ENCODE measurements around the gene MKI67. TPM values are rescaled to one million over a fixed set of nuclear protein-coding genes. Genes with fewer than 3 reads are reported as not detected.

MKI67 gene
- total RNA-seq, 1 experiment from 2014 or later = 151 TPM

DNA sequence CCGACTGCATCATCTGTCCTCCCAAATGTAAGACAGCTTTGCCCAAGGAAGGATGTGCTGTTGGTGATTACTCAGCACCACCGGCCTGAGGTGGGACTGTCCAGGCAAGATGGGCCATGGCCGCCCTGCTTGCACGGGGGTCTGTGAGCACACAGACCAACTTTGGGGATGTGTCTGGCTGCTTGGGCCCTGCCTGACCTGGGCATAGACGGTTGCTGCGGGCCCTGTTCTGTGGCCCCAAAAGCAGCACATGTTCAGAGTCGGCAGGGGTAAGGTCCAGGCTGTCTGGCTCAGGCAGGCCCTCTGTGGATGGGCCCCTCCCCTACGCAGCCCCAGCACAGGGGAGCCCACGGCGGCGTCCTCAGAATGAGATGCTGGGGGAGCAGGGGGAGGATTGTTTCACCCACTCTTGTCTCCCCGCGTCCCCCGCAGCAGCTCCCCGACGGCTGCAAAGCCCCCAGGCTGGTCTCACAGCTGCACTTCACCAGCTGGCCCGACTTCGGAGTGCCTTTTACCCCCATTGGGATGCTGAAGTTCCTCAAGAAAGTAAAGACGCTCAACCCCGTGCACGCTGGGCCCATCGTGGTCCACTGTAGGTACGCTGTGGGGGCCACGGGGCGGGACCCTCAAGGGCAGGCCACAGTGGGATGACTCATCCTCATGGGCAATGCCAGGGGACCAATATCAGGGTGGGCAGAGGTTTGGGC, 58.4 kb downstream of the MKI67 start:
- Histone ChIP-seq H3K27ac (ENCODE audit: low read length) (no peak overlapping the region), H3K4me1 (ENCODE audit: control insufficient read depth, insufficient read depth, low read length) (peaks cover 4% of the 10 kb centered on the region; the same call in 1 of the 2 replicates), H3K9me3 (ENCODE audit: control insufficient read depth, insufficient read depth, low read depth, low read length) (no peaks in the 10 kb centered on the region), H3K27me3 (ENCODE audit: control insufficient read depth, insufficient read depth, low read length) (no peaks in the 10 kb centered on the region), H3K4me3 (ENCODE audit: low read depth in 2 of 2, low read length in 2 of 2) (no peak overlapping the region), H3K36me3 (ENCODE audit: control insufficient read depth, insufficient read depth, low read length) (no peaks in the 10 kb centered on the region)
- intact Hi-C loops (cut with micrococcal nuclease; ENCODE audit: unreplicated experiment) = loop anchor here (5.0 kb wide), 1 partner anchor 351 kb away; no protein-coding TSS in a partner anchor
- DNase-seq (ENCODE audit: low read depth, low spot score) = no peak
- POLR2A ChIA-PET = no interaction called here
- TF ChIP-seq, protein P1, sequence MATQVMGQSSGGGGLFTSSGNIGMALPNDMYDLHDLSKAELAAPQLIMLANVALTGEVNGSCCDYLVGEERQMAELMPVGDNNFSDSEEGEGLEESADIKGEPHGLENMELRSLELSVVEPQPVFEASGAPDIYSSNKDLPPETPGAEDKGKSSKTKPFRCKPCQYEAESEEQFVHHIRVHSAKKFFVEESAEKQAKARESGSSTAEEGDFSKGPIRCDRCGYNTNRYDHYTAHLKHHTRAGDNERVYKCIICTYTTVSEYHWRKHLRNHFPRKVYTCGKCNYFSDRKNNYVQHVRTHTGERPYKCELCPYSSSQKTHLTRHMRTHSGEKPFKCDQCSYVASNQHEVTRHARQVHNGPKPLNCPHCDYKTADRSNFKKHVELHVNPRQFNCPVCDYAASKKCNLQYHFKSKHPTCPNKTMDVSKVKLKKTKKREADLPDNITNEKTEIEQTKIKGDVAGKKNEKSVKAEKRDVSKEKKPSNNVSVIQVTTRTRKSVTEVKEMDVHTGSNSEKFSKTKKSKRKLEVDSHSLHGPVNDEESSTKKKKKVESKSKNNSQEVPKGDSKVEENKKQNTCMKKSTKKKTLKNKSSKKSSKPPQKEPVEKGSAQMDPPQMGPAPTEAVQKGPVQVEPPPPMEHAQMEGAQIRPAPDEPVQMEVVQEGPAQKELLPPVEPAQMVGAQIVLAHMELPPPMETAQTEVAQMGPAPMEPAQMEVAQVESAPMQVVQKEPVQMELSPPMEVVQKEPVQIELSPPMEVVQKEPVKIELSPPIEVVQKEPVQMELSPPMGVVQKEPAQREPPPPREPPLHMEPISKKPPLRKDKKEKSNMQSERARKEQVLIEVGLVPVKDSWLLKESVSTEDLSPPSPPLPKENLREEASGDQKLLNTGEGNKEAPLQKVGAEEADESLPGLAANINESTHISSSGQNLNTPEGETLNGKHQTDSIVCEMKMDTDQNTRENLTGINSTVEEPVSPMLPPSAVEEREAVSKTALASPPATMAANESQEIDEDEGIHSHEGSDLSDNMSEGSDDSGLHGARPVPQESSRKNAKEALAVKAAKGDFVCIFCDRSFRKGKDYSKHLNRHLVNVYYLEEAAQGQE (IDR thresholded peaks at IDR 0.05; ENCODE audit: insufficient read depth in 1 of 2, low read depth in 2 of 2, low read length in 1 of 2) = no peak
- CTCF ChIA-PET = no interaction called here
- in situ Hi-C loops (cut with HindIII; ENCODE audit: low pct_unique_long_range_greater_than_20kb, low sequenced_read_pairs) = no loop called here
- no TSS peak for BruUV-seq (replicated peaks)
- ATAC-seq = no peak

DNA sequence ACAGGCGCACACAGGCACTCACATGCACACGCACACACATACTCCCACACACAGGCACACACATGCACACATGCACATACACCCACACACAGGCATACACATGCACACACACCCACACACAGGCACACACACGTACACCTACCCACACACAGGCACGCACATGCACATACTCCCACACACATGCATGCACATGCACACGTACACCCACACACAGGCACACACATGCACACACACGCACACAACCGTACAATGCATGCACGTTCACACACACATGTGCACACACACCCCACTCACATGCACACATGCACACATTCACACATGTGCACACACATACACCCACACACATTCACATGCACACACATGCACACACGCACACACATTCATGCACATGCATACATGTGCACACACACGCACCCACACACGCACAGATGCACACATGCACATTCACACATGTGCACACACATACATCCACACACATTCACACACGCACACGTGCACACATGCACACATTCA, 59.3 kb downstream of the MKI67 start:
- Histone ChIP-seq H3K4me3 (ENCODE audit: low read depth in 2 of 2, low read length in 2 of 2) (no peak overlapping the region), H3K36me3 (ENCODE audit: control insufficient read depth, insufficient read depth, low read length) (no peaks in the 10 kb centered on the region), H3K4me1 (ENCODE audit: control insufficient read depth, insufficient read depth, low read length) (peaks cover 4% of the 10 kb centered on the region; the same call in 1 of the 2 replicates), H3K27ac (ENCODE audit: low read length) (no peak overlapping the region), H3K27me3 (ENCODE audit: control insufficient read depth, insufficient read depth, low read length) (no peaks in the 10 kb centered on the region), H3K9me3 (ENCODE audit: control insufficient read depth, insufficient read depth, low read depth, low read length) (no peaks in the 10 kb centered on the region)
- ATAC-seq = no peak
- in situ Hi-C loops (cut with HindIII; ENCODE audit: low pct_unique_long_range_greater_than_20kb, low sequenced_read_pairs) = no loop called here
- POLR2A ChIA-PET = no interaction called here
- no TSS peak for BruUV-seq (replicated peaks)
- TF ChIP-seq, protein P1 (IDR thresholded peaks at IDR 0.05; ENCODE audit: insufficient read depth in 1 of 2, low read depth in 2 of 2, low read length in 1 of 2) = no peak
- TF ChIP-seq TCF7L2 (IDR thresholded peaks at IDR 0.05; ENCODE audit: low read depth, low read length) = no peak
- no peak for TF ChIP-seq SIN3A (IDR thresholded peaks at IDR 0.05; ENCODE audit: borderline replicate concordance, insufficient read depth, low read depth, low read length)
- TF ChIP-seq, protein P2, sequence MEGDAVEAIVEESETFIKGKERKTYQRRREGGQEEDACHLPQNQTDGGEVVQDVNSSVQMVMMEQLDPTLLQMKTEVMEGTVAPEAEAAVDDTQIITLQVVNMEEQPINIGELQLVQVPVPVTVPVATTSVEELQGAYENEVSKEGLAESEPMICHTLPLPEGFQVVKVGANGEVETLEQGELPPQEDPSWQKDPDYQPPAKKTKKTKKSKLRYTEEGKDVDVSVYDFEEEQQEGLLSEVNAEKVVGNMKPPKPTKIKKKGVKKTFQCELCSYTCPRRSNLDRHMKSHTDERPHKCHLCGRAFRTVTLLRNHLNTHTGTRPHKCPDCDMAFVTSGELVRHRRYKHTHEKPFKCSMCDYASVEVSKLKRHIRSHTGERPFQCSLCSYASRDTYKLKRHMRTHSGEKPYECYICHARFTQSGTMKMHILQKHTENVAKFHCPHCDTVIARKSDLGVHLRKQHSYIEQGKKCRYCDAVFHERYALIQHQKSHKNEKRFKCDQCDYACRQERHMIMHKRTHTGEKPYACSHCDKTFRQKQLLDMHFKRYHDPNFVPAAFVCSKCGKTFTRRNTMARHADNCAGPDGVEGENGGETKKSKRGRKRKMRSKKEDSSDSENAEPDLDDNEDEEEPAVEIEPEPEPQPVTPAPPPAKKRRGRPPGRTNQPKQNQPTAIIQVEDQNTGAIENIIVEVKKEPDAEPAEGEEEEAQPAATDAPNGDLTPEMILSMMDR (IDR thresholded peaks at IDR 0.05) = no peak
- TF ChIP-seq POLR2AphosphoS5 (IDR thresholded peaks at IDR 0.05; ENCODE audit: low read depth, low read length) = no peak
- CTCF ChIA-PET = no interaction called here
- intact Hi-C loops (cut with micrococcal nuclease; ENCODE audit: unreplicated experiment) = loop anchor here (5.0 kb wide), 1 partner anchor 350 kb away; no protein-coding TSS in a partner anchor
- no peak for DNase-seq (ENCODE audit: low read depth, low spot score)

Measured in Panc1 (cell line).